Testis (tissue), 3 donors: ENCODE data around the gene SFR1. TPM values are rescaled to one million over a fixed set of nuclear protein-coding genes. Genes with fewer than 3 reads are reported as not detected.

Source experiments
- DNase-seq: peaks from one replicate; pipeline ENCODE4 v3.0.0-alpha.2; 2019
- H3K27ac ChIP-seq, 2 donors: fragments of 200-600 bp; sonication (generic); one replicate each; pipeline ENCODE4 v1.5.1; 2019
- H3K27me3 ChIP-seq: fragments of 200-600 bp; sonication (generic); one replicate; pipeline ENCODE4 v1.5.1; 2019
- H3K36me3 ChIP-seq: fragments of 200-600 bp; sonication (generic); one replicate; pipeline ENCODE4 v1.5.1; 2017; ENCODE audit warnings: low read depth; ENCODE audit errors: missing control alignments
- H3K4me1 ChIP-seq: fragments of 200-600 bp; sonication (generic); one replicate; pipeline ENCODE4 v1.5.1; 2019
- H3K4me3 ChIP-seq, 2 donors: fragments of 200-600 bp; sonication (generic); one replicate each; pipeline ENCODE4 v1.5.1; 2017 to 2019
- H3K9me3 ChIP-seq: fragments of 200-600 bp; sonication (generic); one replicate; pipeline ENCODE4 v1.5.1; 2017
- POLR2A ChIP-seq: fragments of 450-650 bp; IDR thresholded peaks from one replicate; pipeline ENCODE4 v1.6.1; 2017; ENCODE audit warnings: antibody characterized with exemption, mild to moderate bottlenecking, moderate library complexity
- WGBS, 2 donors: methylation state at CpG; one replicate each; pipeline ENCODE4 v1.1.5; 2018; 5-methylcytosine and 5-hydroxymethylcytosine counted together
- intact Hi-C: fragments of 100-400 bp; cut with DNase I; formaldehyde crosslinking; loops from one replicate; pipeline ENCODE4 v1.15.1; 2023; ENCODE audit warnings: low total_unique reads
- polyA plus RNA-seq: library from polyadenylated mRNA; stranded (reverse); fragments of 350-450 nt; fragmentation: Illumina TruSeq; extraction: RNeasy Lipid Tissue Mini Kit (QIAGEN cat#74804); gene quantifications from one replicate; pipeline ENCODE4 v1.2.3, GENCODE V29; 2014; ENCODE audit warnings: low read depth, low replicate concordance; ENCODE audit not compliant: insufficient read depth
- total RNA-seq, 2 donors: library from RNA; depleted of rRNA; stranded (reverse); fragments of >200 nt; gene quantifications; one replicate each; pipeline ENCODE4 v1.2.3, GENCODE V29; 2016
- TF ChIP-seq, protein P1 (sequence below), 3 experiments: fragments of 450-650 bp in 2 of 3; fragments of 200-600 bp in 1 of 3; sonication (generic) in 1 of 3; IDR thresholded peaks; one replicate each; pipeline ENCODE4 v1.5.1; 2016 to 2019; ENCODE audit warnings: antibody characterized with exemption in 3 of 3, mild to moderate bottlenecking in 2 of 3, moderate library complexity in 1 of 3

The SFR1 gene
- total and polyA plus RNA-seq, 3 donors from 2014 or later = 14.7 to 42.8 (median 25.3) TPM

DNA sequence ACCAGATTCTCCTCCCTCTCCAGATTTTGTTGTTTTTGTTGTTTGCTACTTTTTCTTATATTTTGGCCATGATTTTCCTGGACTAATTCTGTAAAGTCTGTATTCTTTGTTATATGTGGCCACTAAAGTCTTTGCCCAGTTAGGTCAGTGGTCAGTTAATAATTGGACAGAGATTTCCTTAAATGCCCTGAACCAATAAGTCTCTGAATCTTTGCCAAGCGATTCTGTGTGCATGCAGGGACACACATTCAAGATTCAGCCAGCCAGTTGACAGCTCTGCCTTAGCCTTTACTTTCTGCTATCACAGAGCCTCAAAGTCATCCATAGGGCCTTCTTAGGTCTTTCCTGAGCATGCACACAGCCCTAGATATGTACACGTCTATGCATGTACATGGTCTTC, 25.3 kb upstream of the SFR1 start:
- H3K4me3 ChIP-seq = no peak overlapping the region
- H3K4me1 ChIP-seq = no peaks in the 10 kb centered on the region
- WGBS, 2 donors = 96 to 98% methylated on average over 2 of the region's 2 CpGs
- intact Hi-C loops = no loop called here
- H3K36me3 ChIP-seq = no peaks in the 10 kb centered on the region
- no peaks in the 10 kb centered on the region for H3K9me3 ChIP-seq
- H3K27ac ChIP-seq = no peak overlapping the region
- TF ChIP-seq, protein P1, sequence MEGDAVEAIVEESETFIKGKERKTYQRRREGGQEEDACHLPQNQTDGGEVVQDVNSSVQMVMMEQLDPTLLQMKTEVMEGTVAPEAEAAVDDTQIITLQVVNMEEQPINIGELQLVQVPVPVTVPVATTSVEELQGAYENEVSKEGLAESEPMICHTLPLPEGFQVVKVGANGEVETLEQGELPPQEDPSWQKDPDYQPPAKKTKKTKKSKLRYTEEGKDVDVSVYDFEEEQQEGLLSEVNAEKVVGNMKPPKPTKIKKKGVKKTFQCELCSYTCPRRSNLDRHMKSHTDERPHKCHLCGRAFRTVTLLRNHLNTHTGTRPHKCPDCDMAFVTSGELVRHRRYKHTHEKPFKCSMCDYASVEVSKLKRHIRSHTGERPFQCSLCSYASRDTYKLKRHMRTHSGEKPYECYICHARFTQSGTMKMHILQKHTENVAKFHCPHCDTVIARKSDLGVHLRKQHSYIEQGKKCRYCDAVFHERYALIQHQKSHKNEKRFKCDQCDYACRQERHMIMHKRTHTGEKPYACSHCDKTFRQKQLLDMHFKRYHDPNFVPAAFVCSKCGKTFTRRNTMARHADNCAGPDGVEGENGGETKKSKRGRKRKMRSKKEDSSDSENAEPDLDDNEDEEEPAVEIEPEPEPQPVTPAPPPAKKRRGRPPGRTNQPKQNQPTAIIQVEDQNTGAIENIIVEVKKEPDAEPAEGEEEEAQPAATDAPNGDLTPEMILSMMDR (IDR thresholded peaks at IDR 0.05) = no peak
- no peak for TF ChIP-seq POLR2A
- no peak for DNase-seq
- H3K27me3 ChIP-seq = no peaks in the 10 kb centered on the region

DNA sequence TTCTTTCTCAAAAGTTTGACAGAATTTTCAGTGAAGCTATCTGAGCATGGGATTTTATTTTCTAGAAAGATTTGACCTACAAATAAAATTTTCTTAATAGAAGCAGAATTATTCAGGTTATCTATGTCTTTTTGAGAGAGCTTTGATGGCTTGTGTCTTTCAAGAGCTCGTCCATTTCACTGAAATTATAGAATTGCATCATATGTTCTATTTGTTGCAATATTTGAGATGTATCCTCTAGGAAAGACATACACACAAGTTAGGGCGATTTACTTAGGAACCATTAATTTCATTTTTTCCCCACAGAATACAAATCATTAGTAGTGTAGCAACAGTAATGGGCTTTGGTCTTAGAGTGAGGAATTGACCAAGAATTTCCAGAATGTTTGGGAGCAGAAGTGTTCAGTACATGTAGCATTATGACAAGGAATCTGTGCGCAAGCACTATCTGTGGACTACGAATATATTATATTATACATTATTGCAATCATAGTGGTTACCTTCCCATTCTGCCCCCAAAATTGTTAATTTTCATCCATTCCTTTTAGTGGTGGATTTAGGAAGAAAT, 23.5 kb upstream of the SFR1 start:
- DNase-seq = no peak
- 93 to 97% methylated on average over 4 of the region's 4 CpGs for WGBS, 2 donors

DNA sequence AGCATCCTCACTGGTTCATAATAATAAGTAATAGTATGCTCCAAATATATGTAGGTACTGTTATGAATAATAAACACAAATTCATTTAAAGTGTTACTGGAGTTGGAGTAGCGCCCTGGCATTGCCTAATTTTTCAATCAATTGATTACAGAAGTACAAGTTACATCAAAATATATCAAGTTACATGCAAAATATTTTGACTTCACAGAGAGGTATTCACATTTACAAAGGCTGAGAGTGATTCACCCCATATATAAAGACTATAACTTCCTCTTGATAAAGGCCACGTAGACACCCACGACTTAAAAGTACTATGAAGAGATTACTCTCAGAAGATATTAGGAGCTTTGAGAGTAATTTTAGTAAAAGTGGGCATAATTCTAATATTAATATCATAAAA, 22.7 kb upstream of the SFR1 start:
- no peaks in the 10 kb centered on the region for H3K36me3 ChIP-seq
- DNase-seq = no peak
- WGBS, 2 donors = 91% methylated on average over 3 of the region's 3 CpGs
- intact Hi-C loops = no loop called here
- H3K4me1 ChIP-seq = no peaks in the 10 kb centered on the region
- no peak overlapping the region for H3K27ac ChIP-seq
- H3K27me3 ChIP-seq = no peaks in the 10 kb centered on the region
- H3K9me3 ChIP-seq = no peaks in the 10 kb centered on the region
- no peak overlapping the region for H3K4me3 ChIP-seq
- TF ChIP-seq POLR2A = no peak
- TF ChIP-seq, protein P1 (IDR thresholded peaks at IDR 0.05) = no peak

More for the DNA sequence above, 23.5 kb upstream of the SFR1 start:
- Histone ChIP-seq H3K36me3 (no peaks in the 10 kb centered on the region), H3K9me3 (no peaks in the 10 kb centered on the region), H3K4me3 (no peak overlapping the region), H3K27me3 (no peaks in the 10 kb centered on the region), H3K27ac (no peak overlapping the region), H3K4me1 (no peaks in the 10 kb centered on the region)
- TF ChIP-seq, protein P1 (IDR thresholded peaks at IDR 0.05) = no peak
- no peak for TF ChIP-seq POLR2A
- intact Hi-C loops = no loop called here

DNA sequence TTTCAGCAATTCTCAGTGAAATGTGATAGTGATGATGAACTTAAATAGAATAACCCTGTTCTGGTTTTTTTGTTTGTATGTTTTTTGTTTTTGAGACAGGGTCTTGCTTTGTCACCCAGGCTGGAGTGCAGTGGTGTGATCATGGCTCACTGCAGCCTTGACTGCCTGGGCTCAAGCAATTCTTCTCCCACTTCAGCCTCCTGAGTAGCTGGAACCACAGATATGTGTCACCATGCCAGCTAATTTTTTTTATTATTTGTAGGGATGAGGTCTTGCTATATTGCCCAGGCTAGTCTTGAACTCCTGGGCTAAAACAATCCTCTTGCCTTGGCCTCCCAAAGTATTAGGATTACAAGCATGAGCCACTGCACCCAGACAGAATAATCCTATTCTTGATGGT, 22.0 kb upstream of the SFR1 start:
- Histone ChIP-seq H3K4me3 (no peak overlapping the region), H3K4me1 (no peaks in the 10 kb centered on the region), H3K9me3 (no peaks in the 10 kb centered on the region), H3K27ac (no peak overlapping the region), H3K36me3 (no peaks in the 10 kb centered on the region), H3K27me3 (no peaks in the 10 kb centered on the region)
- intact Hi-C loops = no loop called here
- no peak for DNase-seq
- TF ChIP-seq, protein P1 (IDR thresholded peaks at IDR 0.05) = no peak
- TF ChIP-seq POLR2A = no peak

DNA sequence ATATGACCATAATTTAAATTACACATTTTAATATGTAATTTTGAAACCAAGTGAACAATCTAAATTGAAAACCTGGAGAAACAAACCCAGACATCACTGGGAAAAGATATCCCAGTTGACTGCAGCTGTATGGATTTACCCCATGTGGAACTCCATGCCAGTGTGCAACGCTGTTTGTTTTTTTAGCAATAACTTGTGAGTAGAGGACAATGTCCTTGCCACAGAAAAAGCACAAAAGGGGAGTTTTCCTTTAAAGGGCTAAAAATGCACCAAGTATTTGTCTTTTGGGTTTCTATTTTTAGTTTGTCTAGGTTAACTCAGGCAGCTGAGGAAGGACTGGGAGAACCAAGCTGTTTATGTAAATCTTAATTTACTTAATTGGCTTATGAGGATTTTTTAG, 21.2 kb upstream of the SFR1 start:
- TF ChIP-seq, protein P1 (IDR thresholded peaks at IDR 0.05) = no peak
- TF ChIP-seq POLR2A = no peak
- H3K36me3 ChIP-seq = no peaks in the 10 kb centered on the region
- no peak overlapping the region for H3K27ac ChIP-seq
- no peak overlapping the region for H3K4me3 ChIP-seq
- H3K27me3 ChIP-seq = no peaks in the 10 kb centered on the region
- no peak for DNase-seq
- H3K4me1 ChIP-seq = no peaks in the 10 kb centered on the region
- intact Hi-C loops = no loop called here
- no peaks in the 10 kb centered on the region for H3K9me3 ChIP-seq
- WGBS, 2 donors = 0% methylated on average over 1 of the region's 1 CpG
